Effector memory CD8-positive, alpha-beta T cell (primary cell): ENCODE results near the gene PRSS33.
A peak's percentile ranks its signal among the peaks of the same experiment; 100 is the strongest.

Experiments
- ATAC-seq: fragments of 150-1000 bp; cut with Tn5 transposase; replicated peaks from 2 replicates; pipeline ENCODE4 v1.10.0; 2021; ENCODE audit warnings: mild to moderate bottlenecking, moderate library complexity
- DNase-seq, 3 experiments: peaks; one replicate each; pipeline ENCODE4 v3.0.0; 2021
- H3K27ac Mint-ChIP-seq, 2 donors: one replicate each; pipeline ENCODE4 v1.8.0; 2022; ENCODE audit warnings: mild to moderate bottlenecking in 2 of 2, mixed read lengths in 2 of 2, moderate library complexity in 2 of 2
- H3K27me3 Mint-ChIP-seq, 2 donors: one replicate each; pipeline ENCODE4 v1.8.0; 2022; ENCODE audit warnings: mixed read lengths in 2 of 2
- H3K36me3 Mint-ChIP-seq: one replicate; pipeline ENCODE4 v1.8.0; 2022; ENCODE audit warnings: mild to moderate bottlenecking, moderate library complexity, mixed read lengths; ENCODE audit not compliant: insufficient read depth
- H3K4me1 Mint-ChIP-seq, 2 donors: one replicate each; pipeline ENCODE4 v1.8.0; 2022; ENCODE audit warnings: low read depth in 2 of 2, mixed read lengths in 2 of 2
- H3K4me3 Mint-ChIP-seq, 2 donors: one replicate each; pipeline ENCODE4 v1.8.0; 2022; ENCODE audit warnings: mild to moderate bottlenecking in 2 of 2, mixed read lengths in 2 of 2, moderate library complexity in 2 of 2
- H3K9me3 Mint-ChIP-seq, 2 donors: one replicate each; pipeline ENCODE4 v1.8.0; 2022; ENCODE audit warnings: mixed read lengths in 2 of 2

PRSS33 gene

GRCh38 chr16:2765462-2766404, 21.6 kb downstream of the PRSS33 start:
- Mint-ChIP-seq H3K27ac (peak overlapping the region; percentile 76 to 95), H3K9me3 (no peaks in the 10 kb centered on the region), H3K4me1 (peaks cover 28 to 30% of the 10 kb centered on the region in 2 donors), H3K36me3 (peaks cover 100% of the 10 kb centered on the region), H3K4me3 (peak overlapping the region; percentile 29 to 51), H3K27me3 (no peaks in the 10 kb centered on the region)
- DNase-seq: no peak
- ATAC-seq: no peak

GRCh38 chr16:2764718-2765117, 22.6 kb downstream of the PRSS33 start:
- H3K36me3 Mint-ChIP-seq: peaks cover 100% of the 10 kb centered on the region
- H3K4me3 Mint-ChIP-seq: no peak overlapping the region
- no peak for ATAC-seq

GRCh38 chr16:2763173-2763572, 24.2 kb downstream of the PRSS33 start:
- Mint-ChIP-seq H3K27ac (peak overlapping the region in 1 of 2 donors; percentile 46), H3K4me3 (peak overlapping the region in 1 of 2 donors; percentile 2), H3K36me3 (peaks cover 100% of the 10 kb centered on the region), H3K4me1 (peaks cover 17 to 36% of the 10 kb centered on the region in 2 donors), H3K9me3 (no peaks in the 10 kb centered on the region), H3K27me3 (no peaks in the 10 kb centered on the region)
- DNase-seq (no peak), ATAC-seq (no peak)

More at GRCh38 chr16:2764718-2765117, 22.6 kb downstream of the PRSS33 start:
- peaks cover 26 to 34% of the 10 kb centered on the region in 2 donors for H3K4me1 Mint-ChIP-seq
- no peaks in the 10 kb centered on the region for H3K27me3 Mint-ChIP-seq
- DNase-seq: no peak
- no peaks in the 10 kb centered on the region for H3K9me3 Mint-ChIP-seq
- H3K27ac Mint-ChIP-seq: peak overlapping the region; percentile 46 to 95

GRCh38 chr16:2762711-2763110, 24.6 kb downstream of the PRSS33 start:
- DNase-seq (no peak), ATAC-seq (no peak)
- Mint-ChIP-seq H3K27me3 (no peaks in the 10 kb centered on the region), H3K27ac (peak overlapping the region; percentile 32 to 46), H3K9me3 (no peaks in the 10 kb centered on the region), H3K4me3 (peak overlapping the region in 1 of 2 donors; percentile 2), H3K36me3 (peaks cover 100% of the 10 kb centered on the region), H3K4me1 (peaks cover 13 to 36% of the 10 kb centered on the region in 2 donors)

GRCh38 chr16:2761886-2762583, 25.3 kb downstream of the PRSS33 start:
- H3K27me3 Mint-ChIP-seq: no peaks in the 10 kb centered on the region
- peaks cover 99% of the 10 kb centered on the region for H3K36me3 Mint-ChIP-seq
- DNase-seq (no peak), ATAC-seq (no peak)
- H3K27ac Mint-ChIP-seq: peak overlapping the region; percentile 46 to 61
- H3K4me1 Mint-ChIP-seq: peaks cover 17 to 39% of the 10 kb centered on the region in 2 donors
- H3K4me3 Mint-ChIP-seq: peak overlapping the region in 1 of 2 donors; percentile 2
- no peaks in the 10 kb centered on the region for H3K9me3 Mint-ChIP-seq

GRCh38 chr16:2761472-2761871, 25.9 kb downstream of the PRSS33 start:
- DNase-seq (no peak), ATAC-seq (no peak)
- H3K4me1 Mint-ChIP-seq: peaks cover 17 to 40% of the 10 kb centered on the region in 2 donors

GRCh38 chr16:2757344-2757743, 30.0 kb downstream of the PRSS33 start:
- H3K4me1 Mint-ChIP-seq: peaks cover 41 to 62% of the 10 kb centered on the region in 2 donors
- ATAC-seq: no peak
- no peaks in the 10 kb centered on the region for H3K27me3 Mint-ChIP-seq
- H3K36me3 Mint-ChIP-seq: peaks cover 87% of the 10 kb centered on the region
- H3K9me3 Mint-ChIP-seq: no peaks in the 10 kb centered on the region
- H3K27ac Mint-ChIP-seq: peak overlapping the region; percentile 69 to 88
- no peak for DNase-seq
- H3K4me3 Mint-ChIP-seq: no peak overlapping the region

More at GRCh38 chr16:2761472-2761871, 25.9 kb downstream of the PRSS33 start:
- Mint-ChIP-seq H3K4me3 (no peak overlapping the region), H3K27me3 (no peaks in the 10 kb centered on the region), H3K9me3 (no peaks in the 10 kb centered on the region), H3K27ac (peak overlapping the region; percentile 46 to 61), H3K36me3 (peaks cover 96% of the 10 kb centered on the region)

- Mint-ChIP-seq H3K36me3 (peaks cover 87% of the 10 kb centered on the region), H3K27me3 (no peaks in the 10 kb centered on the region), H3K4me1 (peaks cover 43 to 62% of the 10 kb centered on the region in 2 donors), H3K4me3 (peak overlapping the region in 1 of 2 donors; percentile 98), H3K27ac (peak overlapping the region; percentile 88 to 99), H3K9me3 (no peaks in the 10 kb centered on the region)
- DNase-seq: no peak
- ATAC-seq: no peak
Measured at GRCh38 chr16:2756288-2757015, 30.9 kb downstream of the PRSS33 start.

GRCh38 chr16:2755158-2755557, 32.2 kb downstream of the PRSS33 start:
- DNase-seq (no peak), ATAC-seq (no peak)
- peak overlapping the region; percentile 88 to 99 for H3K27ac Mint-ChIP-seq
- peak overlapping the region; percentile 89 to 98 for H3K4me3 Mint-ChIP-seq
- H3K27me3 Mint-ChIP-seq: no peaks in the 10 kb centered on the region
- peaks cover 84% of the 10 kb centered on the region for H3K36me3 Mint-ChIP-seq
- peaks cover 0 to 2% of the 10 kb centered on the region in 2 donors for H3K9me3 Mint-ChIP-seq
- peaks cover 47 to 64% of the 10 kb centered on the region in 2 donors for H3K4me1 Mint-ChIP-seq

- Mint-ChIP-seq H3K4me3 (peak overlapping the region; percentile 89 to 98), H3K4me1 (peaks cover 49 to 53% of the 10 kb centered on the region in 2 donors), H3K27me3 (no peaks in the 10 kb centered on the region), H3K9me3 (peaks cover 0 to 2% of the 10 kb centered on the region in 2 donors), H3K36me3 (peaks cover 69% of the 10 kb centered on the region), H3K27ac (peak overlapping the region; percentile 88 to 99)
- DNase-seq (no peak), ATAC-seq (no peak)
Measured at GRCh38 chr16:2753733-2754020, 33.7 kb downstream of the PRSS33 start.

GRCh38 chr16:2752850-2753732, 34.3 kb downstream of the PRSS33 start:
- Mint-ChIP-seq H3K36me3 (peaks cover 63% of the 10 kb centered on the region), H3K27ac (peak overlapping the region; percentile 88 to 99)

More at GRCh38 chr16:2752850-2753732, 34.3 kb downstream of the PRSS33 start:
- ATAC-seq (peak; percentile 32), DNase-seq (no peak)
- peaks cover 47 to 49% of the 10 kb centered on the region in 2 donors for H3K4me1 Mint-ChIP-seq
- peak overlapping the region; percentile 89 to 98 for H3K4me3 Mint-ChIP-seq
- H3K27me3 Mint-ChIP-seq: no peaks in the 10 kb centered on the region
- peaks cover 0 to 2% of the 10 kb centered on the region in 2 donors for H3K9me3 Mint-ChIP-seq
